ENCODE data around the gene FNIP1.

DNA sequence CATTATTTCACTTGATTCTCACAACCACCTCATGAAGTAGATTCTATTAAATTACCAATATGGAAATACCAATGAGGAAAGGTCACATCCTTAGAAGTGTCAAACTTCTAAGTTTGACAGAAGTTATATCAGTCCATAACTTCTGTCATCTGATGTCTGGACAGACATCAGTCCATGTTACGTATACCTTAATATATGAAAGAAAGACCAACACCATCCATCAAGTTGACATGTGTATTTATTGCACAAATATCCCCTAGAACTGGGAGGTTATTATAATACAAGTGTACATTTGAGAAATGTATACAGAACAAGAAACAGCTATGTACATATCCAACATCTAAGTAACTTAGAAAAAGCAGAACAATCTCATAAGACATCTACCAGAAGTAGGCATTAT is 155.3 kb downstream of the FNIP1 start:
- TF ChIP-seq, protein P1, sequence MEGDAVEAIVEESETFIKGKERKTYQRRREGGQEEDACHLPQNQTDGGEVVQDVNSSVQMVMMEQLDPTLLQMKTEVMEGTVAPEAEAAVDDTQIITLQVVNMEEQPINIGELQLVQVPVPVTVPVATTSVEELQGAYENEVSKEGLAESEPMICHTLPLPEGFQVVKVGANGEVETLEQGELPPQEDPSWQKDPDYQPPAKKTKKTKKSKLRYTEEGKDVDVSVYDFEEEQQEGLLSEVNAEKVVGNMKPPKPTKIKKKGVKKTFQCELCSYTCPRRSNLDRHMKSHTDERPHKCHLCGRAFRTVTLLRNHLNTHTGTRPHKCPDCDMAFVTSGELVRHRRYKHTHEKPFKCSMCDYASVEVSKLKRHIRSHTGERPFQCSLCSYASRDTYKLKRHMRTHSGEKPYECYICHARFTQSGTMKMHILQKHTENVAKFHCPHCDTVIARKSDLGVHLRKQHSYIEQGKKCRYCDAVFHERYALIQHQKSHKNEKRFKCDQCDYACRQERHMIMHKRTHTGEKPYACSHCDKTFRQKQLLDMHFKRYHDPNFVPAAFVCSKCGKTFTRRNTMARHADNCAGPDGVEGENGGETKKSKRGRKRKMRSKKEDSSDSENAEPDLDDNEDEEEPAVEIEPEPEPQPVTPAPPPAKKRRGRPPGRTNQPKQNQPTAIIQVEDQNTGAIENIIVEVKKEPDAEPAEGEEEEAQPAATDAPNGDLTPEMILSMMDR (IDR thresholded peaks at IDR 0.05): no peak
- TF ChIP-seq EP300 (IDR thresholded peaks at IDR 0.05) (no peak), POLR2A (IDR thresholded peaks at IDR 0.05) (no peak), POLR2AphosphoS5 (IDR thresholded peaks at IDR 0.05) (no peak)
